ENCODE results near the gene IFIT1B.

- TF ChIP-seq CTCF (conservative IDR thresholded peaks at IDR 0.05; ENCODE audit: low read depth, low read length) = no peak
- no peak for TF ChIP-seq EZH2phosphoT487 (IDR thresholded peaks at IDR 0.05; ENCODE audit: borderline replicate concordance, low read length)
- no peak for TF ChIP-seq EZH2 (IDR thresholded peaks at IDR 0.05; ENCODE audit: low read length, unreplicated experiment)
Observed at GRCh38 chr10:89399956-89400355, 22.1 kb downstream of the IFIT1B start.
